Ureter (tissue), 1 donor: ENCODE results near the gene TRPC4. TPM values are rescaled to one million over a fixed set of nuclear protein-coding genes. Genes with fewer than 3 reads are reported as not detected.
A peak's percentile ranks its signal among the peaks of the same experiment; 100 is the strongest.

ENCODE experiments used
- DNase-seq: peaks from one replicate; pipeline ENCODE4 v3.0.0-alpha.2; 2020; ENCODE audit warnings: low spot score
- total RNA-seq: library from RNA; stranded (reverse); gene quantifications from one replicate; pipeline ENCODE4 v1.2.4, GENCODE V29; 2023
- donor health status: DM: yes; HTN: yes; CAD: no.

TRPC4 gene
- 3.4 TPM for total RNA-seq

DNA sequence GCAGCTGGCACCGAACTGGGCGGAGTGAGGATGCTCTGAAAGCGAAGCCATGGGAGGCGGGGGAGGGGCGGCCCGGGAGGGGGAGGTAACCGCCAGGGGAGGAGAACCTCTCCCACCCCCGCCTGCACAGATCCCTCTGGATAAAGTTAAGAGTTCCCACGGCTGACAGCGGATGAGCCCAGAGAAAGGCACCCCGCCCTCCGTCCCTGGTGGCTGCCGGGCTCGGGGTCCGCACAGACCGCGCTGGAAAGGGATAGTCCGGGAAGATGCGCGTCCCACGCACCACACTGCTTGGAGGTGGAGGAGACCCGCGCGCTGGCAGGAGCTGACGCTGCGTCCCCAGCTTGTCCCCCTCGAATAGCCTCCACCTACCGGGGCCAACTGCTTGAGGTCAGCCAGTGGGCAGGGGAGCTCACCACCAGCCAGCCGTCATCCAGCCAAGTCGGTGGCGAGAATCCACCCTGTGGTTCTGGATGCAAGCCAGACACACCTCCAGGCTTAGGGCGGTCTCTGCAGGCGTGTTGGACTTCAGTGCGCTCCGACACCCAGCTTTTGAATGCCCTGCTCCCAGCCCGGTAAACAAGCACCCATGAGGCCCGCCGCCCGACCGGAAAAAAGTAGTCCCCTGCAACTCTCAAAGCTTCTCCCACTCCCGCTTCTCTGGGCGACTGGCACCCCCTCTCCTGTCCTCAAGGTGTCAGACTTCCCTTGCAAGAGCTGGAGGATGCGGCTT is at the start of gene TRPC4:
Gene TRPC4 (minus strand): TSS at position 17 of the 733 bp plus-strand sequence. CDS start 86,439 bp downstream, outside the sequence.
- peak; percentile 57 for DNase-seq

DNA sequence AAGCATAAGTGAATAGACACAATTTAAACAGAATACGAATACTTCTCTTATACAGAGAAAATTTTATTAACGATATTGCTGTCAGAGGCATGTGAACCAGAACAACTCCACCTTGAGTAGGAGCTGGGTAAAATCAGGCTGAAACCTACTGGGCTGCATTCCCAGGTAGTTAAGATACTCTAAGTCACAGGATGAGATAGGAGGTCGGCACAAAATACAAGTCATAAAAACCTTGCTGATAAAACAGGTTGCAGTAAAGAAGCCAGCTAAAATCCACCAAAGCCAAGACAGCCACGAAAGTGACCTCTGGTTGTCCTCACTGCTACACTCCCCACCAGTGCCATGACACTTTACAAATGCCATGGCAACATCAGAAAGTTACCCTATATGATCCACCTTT is 49.2 kb upstream of the TRPC4 start:
- DNase-seq = no peak

- no peak for DNase-seq
These were observed 48.6 kb upstream of the TRPC4 start for GRCh38 chr13:37918116-37918714.

GRCh38 chr13:37914781-37915391 is 45.3 kb upstream of the TRPC4 start:
- no peak for DNase-seq

- DNase-seq = no peak
These were observed 41.2 kb upstream of the TRPC4 start for GRCh38 chr13:37910790-37911189.

GRCh38 chr13:37906880-37907279 is 37.3 kb upstream of the TRPC4 start:
- DNase-seq = no peak

- DNase-seq = no peak
These were observed 36.2 kb upstream of the TRPC4 start for GRCh38 chr13:37905736-37906135.

DNA sequence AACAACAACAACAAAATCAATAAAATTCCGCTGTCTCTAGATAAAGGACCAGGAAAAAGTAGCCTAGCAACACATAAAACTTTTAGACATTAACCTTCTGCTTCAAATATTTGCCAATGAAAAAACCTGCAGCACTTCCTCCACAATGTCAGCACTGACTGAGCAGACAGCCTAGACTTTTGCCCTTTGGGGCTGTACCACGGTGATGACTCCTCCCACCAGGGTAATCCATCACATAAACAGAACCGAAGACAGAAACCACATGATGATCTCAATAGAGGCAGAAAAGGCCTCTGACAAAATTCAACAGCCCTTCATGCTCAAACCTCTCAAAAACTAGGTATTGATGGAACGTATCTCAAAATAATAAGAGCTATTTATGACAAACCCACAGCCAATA is 30.2 kb upstream of the TRPC4 start:
- DNase-seq = no peak

DNA sequence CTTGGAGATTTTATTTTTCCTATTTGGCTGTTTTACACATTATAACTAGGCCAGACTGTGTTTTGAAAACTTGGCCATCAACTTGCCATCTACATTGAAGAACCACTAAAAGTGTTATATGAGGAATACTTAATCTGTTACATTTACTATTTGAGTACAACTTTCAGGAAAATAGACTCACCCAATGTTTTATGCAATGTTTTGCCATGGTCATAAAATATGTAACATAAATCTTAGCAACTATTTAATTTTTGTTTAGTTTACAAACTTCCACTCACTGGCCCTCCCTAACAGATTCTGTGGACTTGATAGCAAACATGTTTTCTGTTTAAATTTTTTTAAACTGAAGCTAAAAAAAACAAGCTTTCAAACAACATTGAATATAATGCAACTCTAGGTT is 23.7 kb upstream of the TRPC4 start:
- no peak for DNase-seq

DNA sequence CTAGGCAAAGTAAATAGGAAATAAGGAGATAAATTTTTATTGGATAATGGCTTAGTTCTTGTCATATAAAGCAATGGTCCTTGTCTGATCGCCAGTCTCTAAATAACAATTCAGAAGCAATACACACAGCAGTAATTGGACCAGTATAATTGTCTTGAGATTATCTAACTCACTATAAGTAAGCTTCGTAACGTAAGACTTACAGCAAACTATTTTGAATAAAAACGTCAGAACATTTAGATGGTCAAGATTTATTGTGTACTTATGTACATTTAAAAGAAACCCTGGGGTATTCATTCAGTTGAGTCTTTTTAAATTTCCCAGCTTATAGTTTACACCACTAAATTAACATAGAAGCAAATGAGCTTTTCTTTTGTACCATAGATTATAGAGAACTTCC is 20.2 kb upstream of the TRPC4 start:
- DNase-seq = no peak

DNA sequence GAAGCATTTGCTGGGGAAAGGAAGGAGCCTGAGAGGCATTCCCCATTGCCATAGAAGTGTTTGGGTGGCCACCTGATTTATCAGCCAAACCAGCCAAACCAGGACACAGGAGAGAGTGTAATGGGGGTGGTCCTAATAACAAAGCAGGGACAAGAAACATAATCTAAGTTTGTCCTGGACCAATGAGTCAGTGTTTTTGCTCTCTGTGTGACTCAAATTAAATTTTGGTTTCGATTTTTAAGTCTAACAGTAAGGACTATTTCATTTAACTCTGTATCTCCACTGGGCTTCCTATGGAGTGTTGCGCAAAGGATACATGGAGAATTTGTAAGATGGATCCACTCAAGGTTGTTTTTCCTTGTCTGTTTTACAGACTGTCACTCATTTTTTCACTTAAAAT is 19.5 kb upstream of the TRPC4 start:
- no peak for DNase-seq

DNA sequence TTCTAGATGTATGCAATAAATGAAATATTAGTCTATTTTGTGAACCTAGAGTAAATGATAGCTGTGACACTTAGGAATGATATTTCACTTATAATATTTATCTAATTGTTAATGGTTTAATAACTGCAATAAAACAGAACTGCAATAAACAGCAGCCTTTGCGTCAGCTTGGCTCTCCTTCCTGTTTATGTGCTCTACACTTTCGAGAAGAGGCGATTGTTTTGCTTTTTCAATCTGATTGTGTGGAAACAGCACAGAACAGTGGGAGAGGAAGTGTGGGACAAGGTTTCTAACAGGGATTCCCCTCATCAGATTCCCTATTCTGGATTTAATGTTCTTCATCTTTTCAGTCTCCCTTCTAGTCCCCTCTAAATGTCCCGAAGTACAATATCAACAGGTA is 17.3 kb upstream of the TRPC4 start:
- no peak for DNase-seq

GRCh38 chr13:37884674-37885073 is 15.1 kb upstream of the TRPC4 start:
- DNase-seq = no peak

DNA sequence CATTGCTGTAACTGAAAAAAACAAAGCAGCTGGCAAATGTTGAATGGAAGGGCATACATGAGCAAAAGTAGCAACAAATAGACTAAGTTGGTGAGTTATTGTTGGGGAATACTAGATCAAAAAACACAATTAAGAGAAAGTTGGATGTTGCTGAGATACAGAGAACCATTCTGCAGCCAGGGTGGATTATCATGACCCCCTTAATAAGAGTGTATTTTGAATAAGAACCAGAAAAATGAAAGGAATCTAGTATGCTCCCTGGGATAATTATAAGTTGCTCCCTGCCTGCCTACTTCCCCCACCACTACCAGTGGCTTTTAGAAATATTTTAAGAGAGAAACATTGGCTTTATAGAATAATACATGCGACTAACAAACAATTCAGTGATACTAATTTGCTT is 14.5 kb upstream of the TRPC4 start:
- DNase-seq = no peak

DNA sequence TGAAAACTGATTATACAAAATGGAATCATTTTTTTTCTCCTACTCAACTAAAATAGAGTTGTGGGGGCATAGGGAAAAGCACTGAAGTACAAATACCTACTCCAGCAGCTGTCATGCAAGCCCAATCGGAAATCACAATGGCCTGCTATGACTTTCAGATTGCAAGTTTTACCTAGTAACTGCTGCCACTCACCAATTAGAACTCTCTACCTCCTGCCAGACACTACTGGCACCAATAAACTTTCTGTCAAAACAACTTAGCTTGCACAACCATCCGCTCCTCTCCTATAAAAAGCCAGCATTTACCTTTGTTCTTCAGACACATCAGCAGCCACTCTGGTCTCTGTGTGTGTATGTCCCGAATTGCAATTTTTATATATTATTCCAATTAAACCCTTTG is 9.3 kb upstream of the TRPC4 start:
- no peak for DNase-seq

DNA sequence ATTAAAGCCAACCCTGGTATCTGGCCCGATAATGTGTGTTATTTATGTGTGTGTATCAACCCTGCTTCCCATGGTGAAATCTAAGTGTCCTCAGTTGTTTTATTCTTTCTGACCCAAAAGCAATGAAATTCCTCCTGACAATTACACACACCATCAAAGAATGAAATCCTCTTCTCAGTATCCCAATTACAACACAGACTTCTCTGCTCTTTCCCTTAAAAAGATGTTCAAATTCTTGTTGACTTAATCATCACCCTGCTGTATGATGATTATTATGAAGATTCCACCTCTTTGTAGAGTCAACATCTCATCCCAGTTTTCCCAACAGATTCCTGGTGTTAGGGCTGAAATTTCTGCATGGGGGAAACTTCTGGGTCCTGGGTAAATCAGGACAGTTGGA is 8.9 kb upstream of the TRPC4 start:
- no peak for DNase-seq

DNA sequence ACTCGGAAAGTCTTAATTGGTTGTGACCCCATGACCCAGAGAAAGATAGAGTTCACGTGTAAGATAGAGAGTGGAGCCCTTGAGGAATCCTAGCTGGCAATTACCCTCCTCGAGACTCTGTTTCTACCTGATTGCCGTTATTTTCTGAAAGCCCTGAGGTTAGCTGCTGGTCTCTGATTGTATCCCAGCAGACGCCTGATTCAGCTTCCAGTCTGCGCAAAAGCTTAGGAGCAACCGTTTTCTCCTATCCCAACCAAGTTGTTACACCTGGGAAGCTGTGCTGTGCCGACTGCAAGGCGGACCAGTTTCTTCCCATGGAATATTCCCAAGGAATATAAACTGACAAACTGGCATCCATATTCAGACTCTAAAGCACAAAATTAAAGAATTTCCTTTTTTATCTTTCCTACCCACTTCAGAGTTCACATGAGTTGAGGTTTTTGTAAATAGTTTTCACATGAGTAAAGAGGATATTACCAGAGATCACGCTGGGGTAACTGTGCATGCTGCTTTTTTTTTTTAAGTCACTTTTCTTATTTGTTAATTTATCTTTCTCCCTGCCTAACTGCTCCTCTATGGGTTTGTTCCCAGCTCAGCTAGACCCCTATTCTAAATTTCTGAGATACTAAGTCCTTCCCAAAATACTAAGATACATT is 1.5 kb upstream of the TRPC4 start:
- no peak for DNase-seq

- DNase-seq = no peak
These were observed 895 bp upstream of the TRPC4 start for GRCh38 chr13:37870489-37870845.

GRCh38 chr13:37869506-37869755 is 141 bp downstream of the TRPC4 start:
- DNase-seq = no peak

DNA sequence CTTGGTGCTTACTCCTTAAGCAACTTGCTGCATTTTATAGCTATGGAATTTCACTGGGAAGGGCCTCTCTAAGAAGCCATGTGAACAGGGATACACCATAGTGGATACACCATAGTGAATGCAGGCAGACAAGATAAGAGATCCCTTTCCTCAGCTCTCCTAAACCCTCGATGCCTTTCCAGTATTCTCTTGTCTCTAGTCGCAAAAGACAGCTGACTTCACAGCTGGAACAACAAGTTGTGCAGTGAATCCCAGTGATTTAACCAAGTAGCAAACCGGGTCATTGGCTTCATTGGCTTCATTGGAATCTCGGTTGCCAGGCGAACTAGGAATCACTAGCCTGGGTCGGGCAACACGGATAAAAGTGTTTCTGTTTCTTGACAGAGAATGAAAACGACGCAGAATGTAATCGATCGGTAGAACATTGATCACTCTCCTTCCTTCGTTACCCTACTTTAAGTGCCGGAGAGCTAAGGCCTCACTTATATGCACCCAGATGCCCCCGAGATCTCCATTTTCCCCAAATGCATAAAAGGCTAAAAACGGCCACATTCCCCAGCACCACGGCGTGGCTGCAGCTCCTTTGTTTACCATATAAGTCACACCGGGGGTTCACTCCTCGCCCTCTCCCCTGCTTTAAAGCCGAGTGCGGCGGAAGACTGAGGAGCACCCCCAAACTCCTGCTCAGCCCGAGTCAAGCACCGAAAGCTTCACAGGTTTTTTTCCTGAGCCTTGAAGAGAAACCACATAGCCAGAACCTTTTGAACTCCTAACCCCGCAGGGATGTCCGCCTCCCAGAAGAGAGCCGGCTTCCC is 674 bp downstream of the TRPC4 start:
- no peak for DNase-seq

GRCh38 chr13:37863708-37864107 is 5.9 kb downstream of the TRPC4 start:
- DNase-seq = no peak

DNA sequence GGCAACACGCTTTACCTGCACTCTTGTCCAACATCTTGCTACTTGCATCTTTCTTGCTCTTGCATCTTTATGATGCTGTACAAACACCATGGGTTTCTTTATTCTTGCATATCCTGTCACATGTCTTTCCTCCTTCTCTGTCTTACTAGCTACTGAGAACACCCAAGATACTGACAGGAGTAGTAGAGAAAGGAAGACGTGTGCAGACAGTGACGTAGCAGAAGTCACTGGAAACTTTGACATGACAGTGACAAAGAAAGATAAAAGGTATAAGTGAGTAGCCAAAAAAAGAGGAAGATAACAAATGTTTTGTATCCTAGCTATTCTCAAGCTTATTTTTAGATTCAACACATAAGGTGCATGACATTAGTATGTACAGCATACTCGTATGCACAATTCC is 34.2 kb downstream of the TRPC4 start:
- DNase-seq = no peak
